22Rv1 (cell line): ENCODE data around the gene SAMD3.

Experiments used
- ZFX ChIP-seq: fragments of 450-650 bp; IDR thresholded peaks from 2 replicates; pipeline ENCODE4 v1.6.1; 2017; ENCODE audit warnings: antibody characterized with exemption, borderline replicate concordance
- TF ChIP-seq, protein P1 (sequence below): fragments of 450-650 bp; IDR thresholded peaks from 2 replicates; pipeline ENCODE4 v1.5.1; 2017; ENCODE audit warnings: mild to moderate bottlenecking

- TF ChIP-seq, protein P1, sequence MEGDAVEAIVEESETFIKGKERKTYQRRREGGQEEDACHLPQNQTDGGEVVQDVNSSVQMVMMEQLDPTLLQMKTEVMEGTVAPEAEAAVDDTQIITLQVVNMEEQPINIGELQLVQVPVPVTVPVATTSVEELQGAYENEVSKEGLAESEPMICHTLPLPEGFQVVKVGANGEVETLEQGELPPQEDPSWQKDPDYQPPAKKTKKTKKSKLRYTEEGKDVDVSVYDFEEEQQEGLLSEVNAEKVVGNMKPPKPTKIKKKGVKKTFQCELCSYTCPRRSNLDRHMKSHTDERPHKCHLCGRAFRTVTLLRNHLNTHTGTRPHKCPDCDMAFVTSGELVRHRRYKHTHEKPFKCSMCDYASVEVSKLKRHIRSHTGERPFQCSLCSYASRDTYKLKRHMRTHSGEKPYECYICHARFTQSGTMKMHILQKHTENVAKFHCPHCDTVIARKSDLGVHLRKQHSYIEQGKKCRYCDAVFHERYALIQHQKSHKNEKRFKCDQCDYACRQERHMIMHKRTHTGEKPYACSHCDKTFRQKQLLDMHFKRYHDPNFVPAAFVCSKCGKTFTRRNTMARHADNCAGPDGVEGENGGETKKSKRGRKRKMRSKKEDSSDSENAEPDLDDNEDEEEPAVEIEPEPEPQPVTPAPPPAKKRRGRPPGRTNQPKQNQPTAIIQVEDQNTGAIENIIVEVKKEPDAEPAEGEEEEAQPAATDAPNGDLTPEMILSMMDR = no peak
- TF ChIP-seq ZFX = no peak
Observed at GRCh38 chr6:130223508-130223907, 757 bp upstream of the SAMD3 start.
